Renal pelvis (tissue), 4 donors: Measurements from ENCODE around the gene MBD5. TPM values are rescaled to one million over a fixed set of nuclear protein-coding genes. Genes with fewer than 3 reads are reported as not detected.
A peak's percentile ranks its signal among the peaks of the same experiment; 100 is the strongest.

Experiments used
- DNase-seq: peaks from one replicate; pipeline ENCODE4 v3.0.0-alpha.2; 2013
- polyA plus RNA-seq, 3 donors: library from polyadenylated mRNA; unstranded; fragments of 120-200 nt; gene quantifications; one replicate each; pipeline ENCODE4 v1.2.1, GENCODE V29; 2013; ENCODE audit not compliant: insufficient read length in 3 of 3

MBD5 gene
- polyA plus RNA-seq, 3 donors: 42.4 to 52.0 (median 47.8) TPM

GRCh38 chr2:148451046-148451445 is 430.2 kb downstream of the MBD5 start:
- no peak for DNase-seq

GRCh38 chr2:148455791-148456190 is 434.9 kb downstream of the MBD5 start:
- DNase-seq: no peak

GRCh38 chr2:148458171-148458570 is 437.3 kb downstream of the MBD5 start:
- DNase-seq: no peak

- peak; percentile 5 for DNase-seq
Observed at GRCh38 chr2:148459377-148459778, 438.5 kb downstream of the MBD5 start.

- no peak for DNase-seq
Observed at GRCh38 chr2:148461876-148462275, 441.0 kb downstream of the MBD5 start.

- no peak for DNase-seq
Observed at GRCh38 chr2:148475626-148476025, 454.7 kb downstream of the MBD5 start.

- DNase-seq: no peak
Observed at GRCh38 chr2:148479398-148479797, 458.5 kb downstream of the MBD5 start.

- DNase-seq: no peak
Observed at GRCh38 chr2:148483665-148484064, 462.8 kb downstream of the MBD5 start.

GRCh38 chr2:148484066-148484465 is 463.2 kb downstream of the MBD5 start:
- DNase-seq: no peak

GRCh38 chr2:148486655-148487054 is 465.8 kb downstream of the MBD5 start:
- no peak for DNase-seq

GRCh38 chr2:148487439-148487838 is 466.5 kb downstream of the MBD5 start:
- DNase-seq: no peak

- DNase-seq: no peak
Observed at GRCh38 chr2:148490840-148491439, 470.0 kb downstream of the MBD5 start.

GRCh38 chr2:148493822-148494563 is 473.1 kb downstream of the MBD5 start:
- no peak for DNase-seq

GRCh38 chr2:148495586-148495985 is 474.7 kb downstream of the MBD5 start:
- no peak for DNase-seq

- DNase-seq: no peak
Observed at GRCh38 chr2:148501545-148501944, 480.7 kb downstream of the MBD5 start.

- DNase-seq: no peak
Observed at GRCh38 chr2:148503516-148503915, 482.6 kb downstream of the MBD5 start.

- DNase-seq: no peak
Observed at GRCh38 chr2:148507970-148508369, 487.1 kb downstream of the MBD5 start.

GRCh38 chr2:148508878-148509287 is 488.0 kb downstream of the MBD5 start:
- DNase-seq: no peak

- DNase-seq: peak; percentile 71
Observed at GRCh38 chr2:148509288-148509902, 488.5 kb downstream of the MBD5 start.

GRCh38 chr2:148511883-148512282 is 491.0 kb downstream of the MBD5 start:
- no peak for DNase-seq

GRCh38 chr2:148512501-148512900 is 491.6 kb downstream of the MBD5 start:
- no peak for DNase-seq

GRCh38 chr2:148513427-148513826 is 492.5 kb downstream of the MBD5 start:
- no peak for DNase-seq

GRCh38 chr2:148515120-148515519 is 494.2 kb downstream of the MBD5 start:
- DNase-seq: no peak
